MCF 10A (cell line): ENCODE results near the gene KIFC3. TPM values are rescaled to one million over a fixed set of nuclear protein-coding genes. Genes with fewer than 3 reads are reported as not detected.

ENCODE experiments used
- BruUV-seq: library from RNA; stranded (reverse); fragments of 400-500 nt; replicated peaks from 2 replicates; lab custom pipeline; 2021; lab: Mats Ljungman, UMichigan
- CTCF ChIA-PET: fragments of 300-600 bp; sonication (Branson Sonifier 250); formaldehyde crosslinking; extraction: SDS; loops from one replicate; lab custom pipeline; 2021; ENCODE audit warnings: antibody characterized with exemption, inconsistent platforms; lab: Yijun Ruan, JAX
- POLR2A ChIA-PET: fragments of 300-600, 350-650 bp; sonication (Branson Sonifier 250); formaldehyde crosslinking; extraction: SDS; loops from one replicate; lab custom pipeline; 2020; ENCODE audit warnings: antibody characterized with exemption, inconsistent platforms; lab: Yijun Ruan, JAX
- DNase-seq: peaks from one replicate; pipeline ENCODE4 v3.0.0-alpha.2; 2018; ENCODE audit not compliant: unreplicated experiment
- H3K27ac Mint-ChIP-seq: one replicate; pipeline ENCODE4 v1.8.0; 2022; ENCODE audit warnings: mild to moderate bottlenecking, low read depth, mixed read lengths; ENCODE audit not compliant: unreplicated experiment
- H3K27me3 Mint-ChIP-seq: one replicate; pipeline ENCODE4 v1.8.0; 2022; ENCODE audit warnings: mixed read lengths; ENCODE audit not compliant: insufficient read depth, unreplicated experiment
- H3K36me3 Mint-ChIP-seq: one replicate; pipeline ENCODE4 v1.8.0; 2022; ENCODE audit warnings: mild to moderate bottlenecking, moderate library complexity, mixed read lengths; ENCODE audit not compliant: insufficient read depth, unreplicated experiment
- H3K4me1 Mint-ChIP-seq: one replicate; pipeline ENCODE4 v1.8.0; 2022; ENCODE audit warnings: mixed read lengths; ENCODE audit not compliant: insufficient read depth, unreplicated experiment
- H3K4me3 Mint-ChIP-seq: one replicate; pipeline ENCODE4 v1.8.0; 2022; ENCODE audit warnings: mild to moderate bottlenecking, moderate library complexity, mixed read lengths; ENCODE audit not compliant: unreplicated experiment
- H3K9me3 Mint-ChIP-seq: one replicate; pipeline ENCODE4 v1.8.0; 2022; ENCODE audit warnings: mixed read lengths; ENCODE audit not compliant: unreplicated experiment
- intact Hi-C: fragments of 100-400 bp; cut with micrococcal nuclease; formaldehyde crosslinking; loops from 2 replicates; pipeline ENCODE4 v1.14.1; 2022
- total RNA-seq: library from RNA; stranded (reverse); gene quantifications from 2 replicates; pipeline ENCODE4 v1.2.3, GENCODE V29; 2022
- TF ChIP-seq, protein P1 (sequence below): fragments of 200-600 bp; IDR thresholded peaks from one replicate; pipeline ENCODE4 v1.8.0; 2022; ENCODE audit warnings: antibody characterized with exemption, mild to moderate bottlenecking; ENCODE audit not compliant: unreplicated experiment

The KIFC3 gene
- total RNA-seq, 1 experiment from 2014 or later = 120 TPM

DNA sequence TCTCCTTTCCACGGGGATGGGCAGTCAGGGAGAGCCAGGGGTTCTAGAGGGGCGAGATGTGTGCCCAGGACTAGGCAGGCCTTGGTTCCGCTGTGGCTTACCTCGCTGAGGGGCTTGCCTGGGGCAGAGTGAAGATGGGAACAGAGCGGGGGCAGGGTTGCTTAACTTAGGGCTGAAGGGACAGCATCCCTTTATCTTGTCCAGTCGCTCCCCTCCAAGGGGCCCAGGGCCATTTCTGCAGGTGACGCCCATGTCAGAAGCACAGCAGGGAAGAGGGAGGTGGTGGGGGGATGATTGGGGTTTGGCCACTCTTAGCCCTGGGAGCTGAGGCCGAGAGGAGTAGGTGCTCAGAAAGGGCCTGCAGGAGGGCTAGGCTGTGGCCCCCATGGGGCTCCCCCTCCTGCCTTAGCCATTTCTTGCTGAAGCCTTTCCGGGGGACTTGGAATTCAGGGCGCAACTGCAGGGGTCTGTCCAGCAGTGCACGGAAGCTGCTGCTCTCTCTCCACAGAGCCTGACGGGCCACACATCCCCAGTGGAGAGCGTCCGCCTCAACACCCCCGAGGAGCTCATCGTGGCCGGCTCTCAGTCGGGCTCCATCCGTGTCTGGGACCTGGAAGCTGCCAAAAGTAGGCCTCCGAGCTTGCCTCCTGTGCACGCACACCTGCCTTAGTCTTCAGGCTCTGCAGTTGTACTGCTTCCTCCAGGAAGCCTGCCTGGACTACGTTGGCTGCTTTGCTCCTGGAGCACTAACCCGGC, 58.2 kb downstream of the KIFC3 start:
- POLR2A ChIA-PET = no interaction called here
- CTCF ChIA-PET = interaction anchor here (0.6 to 1.1 kb wide), 3 partner anchors 9 to 144 kb away, joined by 3 to 5 read pairs (median 3); partner anchors contain the start of gene KATNB1
- no peaks in the 10 kb centered on the region for H3K27me3 Mint-ChIP-seq
- DNase-seq = no peak
- no TSS peak for BruUV-seq
- no peaks in the 10 kb centered on the region for H3K9me3 Mint-ChIP-seq
- intact Hi-C loops = no loop called here
- H3K27ac Mint-ChIP-seq = no peak overlapping the region
- H3K4me3 Mint-ChIP-seq = no peak overlapping the region
- no peaks in the 10 kb centered on the region for H3K4me1 Mint-ChIP-seq
- TF ChIP-seq, protein P1, sequence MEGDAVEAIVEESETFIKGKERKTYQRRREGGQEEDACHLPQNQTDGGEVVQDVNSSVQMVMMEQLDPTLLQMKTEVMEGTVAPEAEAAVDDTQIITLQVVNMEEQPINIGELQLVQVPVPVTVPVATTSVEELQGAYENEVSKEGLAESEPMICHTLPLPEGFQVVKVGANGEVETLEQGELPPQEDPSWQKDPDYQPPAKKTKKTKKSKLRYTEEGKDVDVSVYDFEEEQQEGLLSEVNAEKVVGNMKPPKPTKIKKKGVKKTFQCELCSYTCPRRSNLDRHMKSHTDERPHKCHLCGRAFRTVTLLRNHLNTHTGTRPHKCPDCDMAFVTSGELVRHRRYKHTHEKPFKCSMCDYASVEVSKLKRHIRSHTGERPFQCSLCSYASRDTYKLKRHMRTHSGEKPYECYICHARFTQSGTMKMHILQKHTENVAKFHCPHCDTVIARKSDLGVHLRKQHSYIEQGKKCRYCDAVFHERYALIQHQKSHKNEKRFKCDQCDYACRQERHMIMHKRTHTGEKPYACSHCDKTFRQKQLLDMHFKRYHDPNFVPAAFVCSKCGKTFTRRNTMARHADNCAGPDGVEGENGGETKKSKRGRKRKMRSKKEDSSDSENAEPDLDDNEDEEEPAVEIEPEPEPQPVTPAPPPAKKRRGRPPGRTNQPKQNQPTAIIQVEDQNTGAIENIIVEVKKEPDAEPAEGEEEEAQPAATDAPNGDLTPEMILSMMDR = no peak
- H3K36me3 Mint-ChIP-seq = peaks cover 15% of the 10 kb centered on the region

DNA sequence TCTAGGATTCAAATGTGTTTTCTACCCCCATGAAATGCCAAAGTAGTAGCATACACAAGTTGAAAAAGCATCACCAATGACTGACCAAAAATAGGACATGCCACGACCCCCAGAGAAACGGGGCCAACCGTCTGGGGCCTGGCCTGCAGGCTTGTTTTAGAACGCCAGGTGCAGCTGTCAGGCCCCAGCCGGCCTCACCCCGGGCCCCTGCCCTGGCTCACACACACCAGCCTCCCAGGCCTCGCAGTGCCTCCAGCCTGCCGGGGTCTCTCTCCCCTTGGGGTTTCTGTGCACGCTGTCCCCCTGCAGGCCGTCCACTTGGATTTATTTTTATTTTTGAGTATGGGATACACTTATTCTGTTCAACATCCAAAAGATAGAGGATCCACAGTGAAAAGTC, 58.8 kb downstream of the KIFC3 start:
- Mint-ChIP-seq H3K27me3 (no peaks in the 10 kb centered on the region), H3K4me1 (no peaks in the 10 kb centered on the region), H3K4me3 (no peak overlapping the region), H3K36me3 (peaks cover 15% of the 10 kb centered on the region), H3K9me3 (no peaks in the 10 kb centered on the region), H3K27ac (no peak overlapping the region)
- TF ChIP-seq, protein P1 = no peak
- ChIA-PET CTCF (no interaction called here), POLR2A (no interaction called here)
- intact Hi-C loops = no loop called here
- DNase-seq = no peak
- no TSS peak for BruUV-seq

DNA sequence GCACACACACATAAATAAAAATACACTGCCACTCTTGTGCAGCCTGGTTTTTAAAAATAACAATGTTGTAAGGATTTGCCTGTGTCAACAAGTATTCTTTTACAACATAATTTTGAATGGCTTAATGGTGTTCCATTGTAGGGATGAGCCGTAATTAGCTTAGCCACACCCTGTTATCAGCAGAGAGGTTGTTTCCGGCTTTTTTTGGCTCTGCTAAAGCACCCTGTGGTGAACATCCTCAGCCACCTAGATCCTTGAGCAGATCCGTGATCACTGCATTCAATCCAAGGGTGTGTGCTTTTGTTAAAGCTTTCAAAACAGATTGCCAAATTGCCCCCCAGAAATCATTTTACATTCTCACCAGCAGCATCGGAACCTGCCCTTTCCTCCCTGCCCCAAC, 59.7 kb downstream of the KIFC3 start:
- Mint-ChIP-seq H3K4me3 (no peak overlapping the region), H3K4me1 (no peaks in the 10 kb centered on the region), H3K27me3 (no peaks in the 10 kb centered on the region), H3K36me3 (peaks cover 15% of the 10 kb centered on the region), H3K27ac (no peak overlapping the region), H3K9me3 (no peaks in the 10 kb centered on the region)
- TF ChIP-seq, protein P1 = no peak
- BruUV-seq = no TSS peak
- ChIA-PET CTCF (interaction anchor here (0.6 to 1.1 kb wide), 2 partner anchors 15 to 188 kb away, joined by 3 to 6 read pairs; no protein-coding TSS in a partner anchor), POLR2A (no interaction called here)
- DNase-seq = no peak
- intact Hi-C loops = no loop called here

DNA sequence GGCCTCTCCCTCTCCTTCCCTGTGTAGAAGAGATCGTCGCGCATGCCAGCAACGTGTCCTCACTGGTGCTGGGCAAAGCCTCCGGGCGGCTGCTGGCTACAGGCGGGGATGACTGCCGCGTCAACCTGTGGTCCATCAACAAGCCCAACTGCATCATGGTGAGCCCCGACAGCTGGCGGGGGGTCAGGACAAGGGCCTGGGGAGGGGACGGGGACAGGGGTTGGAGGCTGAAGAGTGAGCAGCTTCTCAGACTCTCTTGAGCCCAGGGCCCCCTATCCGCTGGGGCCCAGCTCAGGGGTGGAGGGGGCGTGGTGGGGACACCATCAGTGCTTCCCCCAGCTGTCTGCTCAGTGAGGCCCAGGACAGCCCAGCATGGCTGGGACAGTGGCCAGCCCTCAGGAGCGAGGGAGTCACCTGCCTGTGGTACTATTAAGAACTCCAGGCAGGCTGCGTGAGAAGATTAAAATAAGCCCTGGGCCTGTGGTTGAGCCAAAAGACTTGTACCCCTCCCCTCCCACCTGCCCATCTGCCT, 60.6 kb downstream of the KIFC3 start:
- H3K27me3 Mint-ChIP-seq = no peaks in the 10 kb centered on the region
- H3K9me3 Mint-ChIP-seq = no peaks in the 10 kb centered on the region
- H3K4me1 Mint-ChIP-seq = peaks cover 3% of the 10 kb centered on the region
- TF ChIP-seq, protein P1 = no peak
- ChIA-PET POLR2A (no interaction called here), CTCF (interaction anchor here (0.7 to 1.7 kb wide), 3 partner anchors 16 to 697 kb away, joined by 3 to 6 read pairs (median 5); no protein-coding TSS in a partner anchor)
- H3K36me3 Mint-ChIP-seq = peaks cover 15% of the 10 kb centered on the region
- H3K4me3 Mint-ChIP-seq = no peak overlapping the region
- intact Hi-C loops = no loop called here
- H3K27ac Mint-ChIP-seq = no peak overlapping the region
- no TSS peak for BruUV-seq
- no peak for DNase-seq
